Vagina (tissue), 2 donors: Measurements from ENCODE around the gene IMPG2.

ENCODE experiments used
- POLR2A ChIP-seq, 2 donors: fragments of 450-650 bp; IDR thresholded peaks; one replicate each; pipeline ENCODE4 v1.6.1; 2017; ENCODE audit warnings: antibody characterized with exemption in 2 of 2, mild to moderate bottlenecking in 2 of 2, moderate library complexity in 2 of 2
- POLR2AphosphoS5 ChIP-seq, 2 donors: sonication (generic); formaldehyde crosslinking; IDR thresholded peaks; one replicate each; pipeline ENCODE4 v1.9.0; 2017; ENCODE audit warnings: antibody characterized with exemption in 2 of 2, mild to moderate bottlenecking in 2 of 2, low read depth in 1 of 2; ENCODE audit not compliant: insufficient read depth in 1 of 2
- TF ChIP-seq, protein P1 (sequence below), 3 experiments: fragments of 450-650 bp in 2 of 3; fragments of 200-600 bp in 1 of 3; sonication (generic) in 1 of 3; IDR thresholded peaks; one replicate each; pipeline ENCODE4 v1.5.1; 2017 to 2019; ENCODE audit warnings: antibody characterized with exemption in 3 of 3, mild to moderate bottlenecking in 2 of 3, moderate library complexity in 2 of 3

DNA sequence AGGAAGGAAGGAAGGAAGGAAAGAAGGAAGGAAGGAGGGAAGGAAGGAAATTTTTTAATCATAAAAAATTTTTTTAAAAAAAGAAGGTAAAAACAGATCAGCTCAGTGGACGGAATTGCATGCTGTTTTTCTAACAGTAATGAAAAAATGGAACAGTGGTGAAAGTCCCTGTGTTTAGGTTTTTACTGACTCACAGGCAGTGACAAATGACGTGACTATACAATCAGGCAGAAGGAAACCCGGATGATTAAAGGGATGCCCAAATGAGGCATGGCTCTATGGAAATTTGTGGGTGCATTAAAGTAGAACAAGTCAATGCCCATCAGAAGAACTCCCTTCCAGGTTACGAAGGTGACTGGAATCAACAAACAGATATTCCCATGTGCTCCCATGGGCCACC is 135.0 kb downstream of the IMPG2 start:
- TF ChIP-seq, protein P1, sequence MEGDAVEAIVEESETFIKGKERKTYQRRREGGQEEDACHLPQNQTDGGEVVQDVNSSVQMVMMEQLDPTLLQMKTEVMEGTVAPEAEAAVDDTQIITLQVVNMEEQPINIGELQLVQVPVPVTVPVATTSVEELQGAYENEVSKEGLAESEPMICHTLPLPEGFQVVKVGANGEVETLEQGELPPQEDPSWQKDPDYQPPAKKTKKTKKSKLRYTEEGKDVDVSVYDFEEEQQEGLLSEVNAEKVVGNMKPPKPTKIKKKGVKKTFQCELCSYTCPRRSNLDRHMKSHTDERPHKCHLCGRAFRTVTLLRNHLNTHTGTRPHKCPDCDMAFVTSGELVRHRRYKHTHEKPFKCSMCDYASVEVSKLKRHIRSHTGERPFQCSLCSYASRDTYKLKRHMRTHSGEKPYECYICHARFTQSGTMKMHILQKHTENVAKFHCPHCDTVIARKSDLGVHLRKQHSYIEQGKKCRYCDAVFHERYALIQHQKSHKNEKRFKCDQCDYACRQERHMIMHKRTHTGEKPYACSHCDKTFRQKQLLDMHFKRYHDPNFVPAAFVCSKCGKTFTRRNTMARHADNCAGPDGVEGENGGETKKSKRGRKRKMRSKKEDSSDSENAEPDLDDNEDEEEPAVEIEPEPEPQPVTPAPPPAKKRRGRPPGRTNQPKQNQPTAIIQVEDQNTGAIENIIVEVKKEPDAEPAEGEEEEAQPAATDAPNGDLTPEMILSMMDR (IDR thresholded peaks at IDR 0.05) = no peak
- TF ChIP-seq POLR2AphosphoS5 (IDR thresholded peaks at IDR 0.05; ENCODE audit: insufficient read depth in 1 of 2, low read depth in 1 of 2) (no peak), POLR2A (IDR thresholded peaks at IDR 0.05) (no peak)
